Effector memory CD4-positive, alpha-beta T cell (primary cell): ENCODE measurements around the gene ABHD16A.

Experiments
- DNase-seq, 3 donors: peaks; one replicate each; pipeline ENCODE4 v3.0.0-alpha.2; 2020
- H3K27ac ChIP-seq: 2 replicates; pipeline ENCODE4 v1.7.0; 2013; ENCODE audit warnings: mild to moderate bottlenecking, low read length, moderate library complexity; ENCODE audit not compliant: insufficient read depth, poor library complexity, severe bottlenecking
- H3K27me3 ChIP-seq: replicated peaks from 2 replicates; pipeline ENCODE4 v1.7.0; 2013; ENCODE audit warnings: mild to moderate bottlenecking, low read length; ENCODE audit not compliant: insufficient read depth, control insufficient read depth, poor library complexity, severe bottlenecking
- H3K36me3 ChIP-seq: 2 replicates; pipeline ENCODE4 v1.7.0; 2013; ENCODE audit warnings: mild to moderate bottlenecking, low read length, moderate library complexity; ENCODE audit not compliant: control insufficient read depth, insufficient read depth
- H3K4me1 ChIP-seq: 2 replicates; pipeline ENCODE4 v1.7.0; 2013; ENCODE audit warnings: low read length, mild to moderate bottlenecking; ENCODE audit not compliant: control insufficient read depth, insufficient read depth, poor library complexity, severe bottlenecking
- H3K4me3 ChIP-seq: 2 replicates; pipeline ENCODE4 v1.7.0; 2013; ENCODE audit warnings: low read length, low read depth, mild to moderate bottlenecking; ENCODE audit not compliant: insufficient read depth, poor library complexity, severe bottlenecking
- H3K9me3 ChIP-seq: 2 replicates; pipeline ENCODE4 v1.7.0; 2013; ENCODE audit warnings: mild to moderate bottlenecking, low read length, moderate library complexity; ENCODE audit not compliant: control insufficient read depth

ABHD16A gene

GRCh38 chr6:31640612-31641011 is 62.5 kb downstream of the ABHD16A start:
- H3K4me3 ChIP-seq: no peak overlapping the region
- H3K9me3 ChIP-seq: no peaks in the 10 kb centered on the region
- no peaks in the 10 kb centered on the region for H3K4me1 ChIP-seq
- DNase-seq: no peak
- H3K27ac ChIP-seq: no peak overlapping the region
- H3K27me3 ChIP-seq: no peaks in the 10 kb centered on the region
- peaks cover 91% of the 10 kb centered on the region for H3K36me3 ChIP-seq

- Histone ChIP-seq H3K27ac (no peak overlapping the region), H3K4me1 (no peaks in the 10 kb centered on the region), H3K4me3 (no peak overlapping the region), H3K27me3 (no peaks in the 10 kb centered on the region), H3K9me3 (no peaks in the 10 kb centered on the region), H3K36me3 (peaks cover 91% of the 10 kb centered on the region)
- no peak for DNase-seq
Observed at GRCh38 chr6:31639449-31639861, 63.7 kb downstream of the ABHD16A start.

- no peaks in the 10 kb centered on the region for H3K9me3 ChIP-seq
- H3K27me3 ChIP-seq: no peaks in the 10 kb centered on the region
- peaks cover 91% of the 10 kb centered on the region for H3K36me3 ChIP-seq
- H3K4me3 ChIP-seq: no peak overlapping the region
- no peak overlapping the region for H3K27ac ChIP-seq
- DNase-seq: no peak
- H3K4me1 ChIP-seq: no peaks in the 10 kb centered on the region
Observed at GRCh38 chr6:31639043-31639442, 64.1 kb downstream of the ABHD16A start.
